Mesenchymal stem cell (in vitro differentiated cells and primary cell): ENCODE measurements around the gene MDFIC.

Experiments used
- DNase-seq: peaks from one replicate; pipeline ENCODE4 v3.0.0-alpha.2; 2013
- H2AFZ ChIP-seq: one replicate; pipeline ENCODE4 v1.6.1; 2013; ENCODE audit warnings: low read depth, mild to moderate bottlenecking, control low read depth, inconsistent platforms, low read length, moderate library complexity
- H2AK5ac ChIP-seq: 2 replicates; pipeline ENCODE4 v1.6.1; 2013; ENCODE audit warnings: low read length, moderate library complexity, mild to moderate bottlenecking, inconsistent platforms; ENCODE audit not compliant: severe bottlenecking
- H2BK120ac ChIP-seq: one replicate; pipeline ENCODE4 v1.6.1; 2013; ENCODE audit warnings: low read depth, mild to moderate bottlenecking, inconsistent platforms, low read length, moderate library complexity
- H2BK12ac ChIP-seq, 2 experiments: one replicate each; pipeline ENCODE4 v1.6.1; 2013; ENCODE audit warnings: inconsistent platforms in 2 of 2, low read length in 2 of 2, mild to moderate bottlenecking in 2 of 2, moderate library complexity in 2 of 2, control low read depth in 1 of 2
- H2BK15ac ChIP-seq: one replicate; pipeline ENCODE4 v1.6.1; 2013; ENCODE audit warnings: mild to moderate bottlenecking, low read depth, inconsistent platforms; ENCODE audit not compliant: poor library complexity, severe bottlenecking
- H2BK5ac ChIP-seq: 2 replicates; pipeline ENCODE4 v1.6.1; 2013; ENCODE audit warnings: low read depth, mild to moderate bottlenecking, low read length, control low read depth, inconsistent platforms; ENCODE audit not compliant: poor library complexity, severe bottlenecking
- H3K14ac ChIP-seq, 2 experiments: one replicate each; pipeline ENCODE4 v1.6.1; 2013; ENCODE audit warnings: inconsistent platforms in 2 of 2, low read length in 2 of 2, control low read depth in 1 of 2, mild to moderate bottlenecking in 1 of 2, moderate library complexity in 1 of 2
- H3K18ac ChIP-seq, 2 experiments: one replicate each; pipeline ENCODE4 v1.6.1; 2013; ENCODE audit warnings: inconsistent platforms in 2 of 2, low read length in 2 of 2, control low read depth in 1 of 2, low read depth in 1 of 2, mild to moderate bottlenecking in 1 of 2
- H3K23ac ChIP-seq, 2 experiments: one replicate each; pipeline ENCODE4 v1.6.1; 2013; ENCODE audit warnings: inconsistent platforms in 2 of 2, low read length in 2 of 2, mild to moderate bottlenecking in 2 of 2, moderate library complexity in 2 of 2, control low read depth in 1 of 2
- H3K27ac ChIP-seq: 2 replicates; pipeline ENCODE4 v1.5.1; 2013; ENCODE audit warnings: mild to moderate bottlenecking, moderate library complexity, low read length, control low read depth, inconsistent platforms; ENCODE audit not compliant: poor library complexity, severe bottlenecking
- H3K27me3 ChIP-seq, 2 experiments: 2 replicates each; pipeline versions ENCODE4 v1.6.1 to v1.7.0; 2013; ENCODE audit warnings: low read length in 2 of 2, mild to moderate bottlenecking in 2 of 2, moderate library complexity in 2 of 2, control low read depth in 1 of 2, inconsistent platforms in 1 of 2; ENCODE audit not compliant: control insufficient read depth in 1 of 2, insufficient read depth in 1 of 2
- H3K36me3 ChIP-seq, 2 experiments: 2 replicates each; pipeline versions ENCODE4 v1.6.1 to v1.7.0; 2013; ENCODE audit warnings: low read length in 2 of 2, control low read depth in 1 of 2, inconsistent platforms in 1 of 2, low read depth in 1 of 2, mild to moderate bottlenecking in 1 of 2; ENCODE audit not compliant: insufficient read depth in 2 of 2, control insufficient read depth in 1 of 2
- H3K4ac ChIP-seq, 2 experiments: one replicate each; pipeline ENCODE4 v1.6.1; 2013; ENCODE audit warnings: inconsistent platforms in 2 of 2, low read length in 2 of 2, mild to moderate bottlenecking in 2 of 2, moderate library complexity in 2 of 2, control low read depth in 1 of 2, low read depth in 1 of 2
- H3K4me1 ChIP-seq: 2 replicates; pipeline ENCODE4 v1.6.1; 2013; ENCODE audit warnings: low read depth, low read length, control low read depth; ENCODE audit not compliant: control insufficient read depth, insufficient read depth
- H3K4me2 ChIP-seq: 2 replicates; pipeline ENCODE4 v1.6.1; 2013; ENCODE audit warnings: low read length, mild to moderate bottlenecking, inconsistent platforms; ENCODE audit not compliant: poor library complexity, severe bottlenecking
- H3K4me3 ChIP-seq, 2 experiments: 2 replicates each; pipeline versions ENCODE4 v1.5.1 to v1.7.0; 2013; ENCODE audit warnings: low read length in 2 of 2, mild to moderate bottlenecking in 2 of 2, control low read depth in 1 of 2, low read depth in 1 of 2; ENCODE audit not compliant: insufficient read depth in 1 of 2
- H3K79me1 ChIP-seq: replicated peaks from 2 replicates; pipeline ENCODE4 v1.6.1; 2013; ENCODE audit warnings: mild to moderate bottlenecking, control low read depth, low read length, inconsistent platforms; ENCODE audit not compliant: poor library complexity, severe bottlenecking
- H3K9ac ChIP-seq: 2 replicates; pipeline ENCODE4 v1.7.0; 2013; ENCODE audit warnings: mild to moderate bottlenecking, low read length, moderate library complexity
- H3K9me3 ChIP-seq: 2 replicates; pipeline ENCODE4 v1.7.0; 2013; ENCODE audit warnings: mild to moderate bottlenecking, low read length; ENCODE audit not compliant: control insufficient read depth
- H4K8ac ChIP-seq: one replicate; pipeline ENCODE4 v1.6.1; 2013; ENCODE audit warnings: inconsistent platforms, mild to moderate bottlenecking, low read length, moderate library complexity
- H4K91ac ChIP-seq: one replicate; pipeline ENCODE4 v1.6.1; 2013; ENCODE audit warnings: mild to moderate bottlenecking, low read length, inconsistent platforms
- WGBS: methylation state at CpG from one replicate; pipeline ENCODE4 v1.1.7; 2013; ENCODE audit warnings: mixed read lengths; 5-methylcytosine and 5-hydroxymethylcytosine counted together

The MDFIC gene

GRCh38 chr7:114890561-114890960 lies 31.3 kb upstream of the MDFIC start:
- WGBS, result no CpG with 5 or more reads among the region's 4 CpGs
- Histone ChIP-seq H3K9ac (no peak overlapping the region), H3K36me3 (no peaks in the 10 kb centered on the region), H3K9me3 (no peaks in the 10 kb centered on the region), H3K27ac (no peak overlapping the region), H3K23ac (no peak overlapping the region), H2AFZ (no peak overlapping the region), H2BK15ac (no peak overlapping the region), H2AK5ac (no peak overlapping the region), H2BK5ac (no peak overlapping the region), H3K27me3 (no peaks in the 10 kb centered on the region), H2BK120ac (no peak overlapping the region), H2BK12ac (no peak overlapping the region), H3K4me1 (peaks cover 1% of the 10 kb centered on the region), H3K4me3 (no peak overlapping the region), H3K4ac (no peak overlapping the region), H3K79me1 (no peaks in the 10 kb centered on the region), H3K14ac (no peak overlapping the region), H3K18ac (no peak overlapping the region), H4K8ac (no peak overlapping the region), H4K91ac (no peak overlapping the region), H3K4me2 (no peak overlapping the region)
- no peak for DNase-seq

- no peak overlapping the region for H3K4me2 ChIP-seq
- H2BK12ac ChIP-seq, result no peak overlapping the region
- H3K9ac ChIP-seq, result no peak overlapping the region
- no peaks in the 10 kb centered on the region for H3K36me3 ChIP-seq
- no peak overlapping the region for H4K8ac ChIP-seq
- no peak overlapping the region for H2AK5ac ChIP-seq
- WGBS, result 100% methylated on average over 1 of the region's 1 CpG
- H3K14ac ChIP-seq, result no peak overlapping the region
- H2AFZ ChIP-seq, result no peak overlapping the region
- no peak for DNase-seq
- H3K4ac ChIP-seq, result no peak overlapping the region
- no peak overlapping the region for H2BK120ac ChIP-seq
- no peak overlapping the region for H2BK5ac ChIP-seq
- no peaks in the 10 kb centered on the region for H3K9me3 ChIP-seq
- H3K4me1 ChIP-seq, result no peaks in the 10 kb centered on the region
- no peak overlapping the region for H3K18ac ChIP-seq
- H4K91ac ChIP-seq, result no peak overlapping the region
- H3K79me1 ChIP-seq, result no peaks in the 10 kb centered on the region
- no peak overlapping the region for H3K23ac ChIP-seq
- no peaks in the 10 kb centered on the region for H3K27me3 ChIP-seq
- no peak overlapping the region for H3K27ac ChIP-seq
- H3K4me3 ChIP-seq, result no peak overlapping the region
- no peak overlapping the region for H2BK15ac ChIP-seq
Observed at GRCh38 chr7:114900127-114900526, 21.8 kb upstream of the MDFIC start.

GRCh38 chr7:114901771-114902170 lies 20.1 kb upstream of the MDFIC start:
- H2BK120ac ChIP-seq, result no peak overlapping the region
- no peak overlapping the region for H2BK5ac ChIP-seq
- H3K23ac ChIP-seq, result no peak overlapping the region
- no peak overlapping the region for H2BK15ac ChIP-seq
- no peak overlapping the region for H2AK5ac ChIP-seq
- no peaks in the 10 kb centered on the region for H3K4me1 ChIP-seq
- no peak overlapping the region for H3K9ac ChIP-seq
- H3K4me2 ChIP-seq, result no peak overlapping the region
- no peak overlapping the region for H3K27ac ChIP-seq
- H3K27me3 ChIP-seq, result no peaks in the 10 kb centered on the region
- DNase-seq, result peak; percentile 14
- no peaks in the 10 kb centered on the region for H3K36me3 ChIP-seq
- 100% methylated on average over 1 of the region's 1 CpG for WGBS
- no peak overlapping the region for H3K4me3 ChIP-seq
- no peak overlapping the region for H3K18ac ChIP-seq
- no peak overlapping the region for H3K4ac ChIP-seq
- no peak overlapping the region for H3K14ac ChIP-seq
- no peak overlapping the region for H2AFZ ChIP-seq
- no peaks in the 10 kb centered on the region for H3K9me3 ChIP-seq
- no peaks in the 10 kb centered on the region for H3K79me1 ChIP-seq
- no peak overlapping the region for H2BK12ac ChIP-seq
- H4K91ac ChIP-seq, result no peak overlapping the region
- H4K8ac ChIP-seq, result no peak overlapping the region

- Histone ChIP-seq H3K18ac (no peak overlapping the region), H3K27me3 (no peaks in the 10 kb centered on the region), H3K14ac (no peak overlapping the region), H3K4me1 (no peaks in the 10 kb centered on the region), H4K91ac (no peak overlapping the region), H3K36me3 (no peaks in the 10 kb centered on the region), H3K79me1 (no peaks in the 10 kb centered on the region), H3K9me3 (peaks cover 3% of the 10 kb centered on the region), H2BK5ac (no peak overlapping the region), H2AK5ac (no peak overlapping the region), H3K27ac (no peak overlapping the region), H3K9ac (no peak overlapping the region), H4K8ac (no peak overlapping the region), H3K4me3 (no peak overlapping the region), H2AFZ (no peak overlapping the region), H2BK12ac (no peak overlapping the region), H3K4ac (no peak overlapping the region), H2BK15ac (no peak overlapping the region), H3K23ac (no peak overlapping the region), H3K4me2 (no peak overlapping the region), H2BK120ac (no peak overlapping the region)
- no peak for DNase-seq
- no CpG with 5 or more reads among the region's 2 CpGs for WGBS
Observed at GRCh38 chr7:114903131-114903530, 18.8 kb upstream of the MDFIC start.
